CD4-positive, alpha-beta T cell treated with Interleukin-15 for 4 hours (primary cell): ENCODE results near the gene APOBEC3C.
"Not testable (repeated sequence)": the region's sequence is repeated elsewhere in the genome, so short reads cannot be mapped to it uniquely, and the experiment has no call there.

Experiments
- DNase-seq: peaks from one replicate; pipeline ENCODE4 v3.0.0-alpha.2; 2020; ENCODE audit warnings: low spot score

The APOBEC3C gene

DNA sequence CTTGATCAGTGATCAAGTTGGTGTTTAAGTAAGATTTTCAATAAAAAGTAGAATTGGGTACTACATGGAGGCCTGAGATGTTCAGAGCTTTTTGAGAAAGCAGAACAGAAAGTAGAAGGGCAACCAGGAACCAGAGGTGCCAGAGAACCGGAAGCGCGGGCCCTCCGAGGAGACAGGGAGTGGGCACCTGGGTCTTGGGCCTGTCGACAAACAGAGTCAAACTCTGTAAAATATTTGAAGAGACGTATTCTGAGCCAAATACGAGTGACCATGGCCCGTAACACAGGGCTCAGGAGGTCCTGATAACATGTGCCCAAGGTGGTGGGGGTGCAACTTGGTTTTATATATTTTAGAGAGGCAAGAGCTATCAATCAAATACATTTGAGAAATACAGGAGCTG is 49.8 kb downstream of the APOBEC3C start:
- DNase-seq, result not testable (repeated sequence)

GRCh38 chr22:39066442-39067276 is 52.6 kb downstream of the APOBEC3C start:
- DNase-seq, result not testable (repeated sequence)

GRCh38 chr22:39068033-39068785 is 54.2 kb downstream of the APOBEC3C start:
- DNase-seq, result no peak
